A549 treated with CpdA at 1 μM for 4 hours (cell line): ENCODE results near the gene CPA5. TPM values are rescaled to one million over a fixed set of nuclear protein-coding genes. Genes with fewer than 3 reads are reported as not detected.

Experiments
- total RNA-seq: library from RNA; stranded (reverse); fragments of 200-300 nt; extraction: Qiagen RNA extraction; gene quantifications from 5 replicates; pipeline ENCODE4 v1.2.3, GENCODE V29; 2022; ENCODE audit warnings: low read depth

Gene CPA5, protein sequence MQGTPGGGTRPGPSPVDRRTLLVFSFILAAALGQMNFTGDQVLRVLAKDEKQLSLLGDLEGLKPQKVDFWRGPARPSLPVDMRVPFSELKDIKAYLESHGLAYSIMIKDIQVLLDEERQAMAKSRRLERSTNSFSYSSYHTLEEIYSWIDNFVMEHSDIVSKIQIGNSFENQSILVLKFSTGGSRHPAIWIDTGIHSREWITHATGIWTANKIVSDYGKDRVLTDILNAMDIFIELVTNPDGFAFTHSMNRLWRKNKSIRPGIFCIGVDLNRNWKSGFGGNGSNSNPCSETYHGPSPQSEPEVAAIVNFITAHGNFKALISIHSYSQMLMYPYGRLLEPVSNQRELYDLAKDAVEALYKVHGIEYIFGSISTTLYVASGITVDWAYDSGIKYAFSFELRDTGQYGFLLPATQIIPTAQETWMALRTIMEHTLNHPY
- total RNA-seq, result not detected in 5 replicates

DNA sequence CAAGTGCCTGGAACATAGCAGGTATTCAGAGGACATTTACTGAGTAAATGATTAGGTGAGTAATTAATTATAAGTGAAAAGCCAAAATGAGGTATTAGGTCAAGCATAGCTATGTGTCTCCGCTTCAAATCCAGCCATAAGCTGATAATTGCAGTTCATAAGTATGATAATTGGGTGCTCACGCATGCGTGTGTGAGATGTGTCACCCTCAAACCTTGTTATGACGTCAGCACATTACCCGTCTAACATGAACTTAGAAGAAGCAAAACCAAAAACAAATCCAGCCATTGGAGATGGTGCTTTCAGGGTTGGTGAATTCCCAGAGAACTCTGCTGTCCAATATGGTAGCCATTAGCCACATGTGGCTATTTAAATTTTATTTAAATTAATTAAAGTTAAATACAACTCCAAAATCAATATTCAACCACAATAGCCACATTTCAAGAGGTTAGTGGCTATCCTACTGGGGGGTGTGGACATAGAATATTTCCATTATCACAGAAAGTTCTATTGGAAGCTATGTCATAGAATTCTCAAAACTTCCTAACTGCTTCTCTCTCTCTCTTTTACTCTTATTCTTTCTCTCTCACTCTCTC lies at the start of gene CPA5:
Gene CPA5 (plus strand): TSS at position 546 of the 596 bp plus-strand sequence. CDS start 1,670 bp downstream, outside the sequence.

GRCh38 chr7:130379921-130380860 lies 35.6 kb downstream of the CPA5 start, which contains the start of gene CPA1:
CPA1 (plus strand) TSS chr7:130380494; CDS start chr7:130380521, 27 bp downstream.

Other genes starting within 250 kb of the CPA5 start
- 13.9 to 18.3 TPM (median 15.6 TPM) in 5 replicates for gene TMEM209, start 139.4 kb upstream of the CPA5 start, total RNA-seq
- gene SSMEM1, start 137.0 kb upstream of the CPA5 start, total RNA-seq, result not detected in 5 replicates
- 0.08 to 0.20 TPM (median 0.09 TPM) in 3 of 5 replicates, not detected in the others for gene CPA2, start 78.0 kb upstream of the CPA5 start, total RNA-seq
- gene CPA4, start 51.7 kb upstream of the CPA5 start, total RNA-seq, result 5.8 to 8.1 TPM (median 6.5 TPM) in 5 replicates
- not detected in 5 replicates for gene CPA1, start 35.7 kb downstream of the CPA5 start, total RNA-seq
- 12.2 to 15.7 TPM (median 14.7 TPM) in 5 replicates for gene CEP41, start 96.2 kb downstream of the CPA5 start, total RNA-seq
- gene MEST, start 147.3 kb downstream of the CPA5 start, total RNA-seq, result 36.4 to 42.3 TPM (median 40.7 TPM) in 5 replicates